Nasal cavity respiratory epithelium epithelial cell of viscerocranial mucosa (primary cell): Measurements from ENCODE around the gene YBX2. TPM values are rescaled to one million over a fixed set of nuclear protein-coding genes. Genes with fewer than 3 reads are reported as not detected.

Experiments
- total RNA-seq: library from RNA; depleted of rRNA; stranded (reverse); fragments of >200 nt; gene quantifications from 2 replicates; pipeline ENCODE4 v1.2.3, GENCODE V29; 2014

YBX2 gene
- total RNA-seq, 1 donor from 2014 or later: 1.1 TPM

Other genes starting within 250 kb of the YBX2 start
- gene CLEC10A, start 214.4 kb downstream of the YBX2 start, total RNA-seq: not detected in 2 replicates
- gene ASGR2, start 179.8 kb downstream of the YBX2 start, total RNA-seq: not detected in 2 replicates
- 0.07 TPM in 1 of 2 replicates, not detected in the other for gene ASGR1, start 115.3 kb downstream of the YBX2 start, total RNA-seq
- 1.0 and 9.3 TPM in 2 replicates for gene DLG4, start 74.8 kb downstream of the YBX2 start, total RNA-seq
- gene ACADVL, start 74.7 kb downstream of the YBX2 start, total RNA-seq: 172 and 221 TPM in 2 replicates
- 62.4 and 66.6 TPM in 2 replicates for gene DVL2, start 60.1 kb downstream of the YBX2 start, total RNA-seq
- gene PHF23, start 55.2 kb downstream of the YBX2 start, total RNA-seq: 27.0 and 32.2 TPM in 2 replicates
- 57.8 and 81.4 TPM in 2 replicates for gene GABARAP, start 52.2 kb downstream of the YBX2 start, total RNA-seq
- 26.3 and 49.0 TPM in 2 replicates for gene CTDNEP1, start 42.9 kb downstream of the YBX2 start, total RNA-seq
- gene ELP5, start 42.4 kb downstream of the YBX2 start, total RNA-seq: 11.0 and 16.7 TPM in 2 replicates
- 453 and 573 TPM in 2 replicates for gene CLDN7, start 32.2 kb downstream of the YBX2 start, total RNA-seq
- gene SLC2A4, start 12.9 kb downstream of the YBX2 start, total RNA-seq: under 0.01 and 0.14 TPM in 2 replicates
- gene EIF5A, start 13.0 kb upstream of the YBX2 start, total RNA-seq: 435 and 611 TPM in 2 replicates
- 29.4 and 30.4 TPM in 2 replicates for gene GPS2, start 20.7 kb upstream of the YBX2 start, total RNA-seq
- gene NEURL4, start 34.7 kb upstream of the YBX2 start, total RNA-seq: 15.7 and 22.5 TPM in 2 replicates
- 0.34 and 0.71 TPM in 2 replicates for gene ACAP1, start 41.9 kb upstream of the YBX2 start, total RNA-seq
- 7.2 and 21.0 TPM in 2 replicates for gene KCTD11, start 57.5 kb upstream of the YBX2 start, total RNA-seq
- gene TMEM95, start 60.5 kb upstream of the YBX2 start, total RNA-seq: not detected in 2 replicates
- 5.8 and 10.6 TPM in 2 replicates for gene TNK1, start 86.5 kb upstream of the YBX2 start, total RNA-seq
- gene PLSCR3, start 99.9 kb upstream of the YBX2 start, total RNA-seq: 12.6 and 28.2 TPM in 2 replicates
- gene TMEM256, start 109.5 kb upstream of the YBX2 start, total RNA-seq: 26.6 and 88.9 TPM in 2 replicates
- gene NLGN2, start 113.2 kb upstream of the YBX2 start, total RNA-seq: 1.4 and 6.1 TPM in 2 replicates
- not detected in 2 replicates for gene SPEM1, start 125.7 kb upstream of the YBX2 start, total RNA-seq
- gene SPEM2, start 131.0 kb upstream of the YBX2 start, total RNA-seq: not detected in 2 replicates
- gene SPEM3, start 134.2 kb upstream of the YBX2 start, total RNA-seq: not detected in 2 replicates
- 10.3 and 10.7 TPM in 2 replicates for gene TMEM102, start 140.8 kb upstream of the YBX2 start, total RNA-seq
- 19.1 and 44.3 TPM in 2 replicates for gene FGF11, start 144.9 kb upstream of the YBX2 start, total RNA-seq
- 7.6 and 14.7 TPM in 2 replicates for gene CHRNB1, start 150.4 kb upstream of the YBX2 start, total RNA-seq
- gene ZBTB4, start 185.0 kb upstream of the YBX2 start, total RNA-seq: 17.4 and 37.4 TPM in 2 replicates
- not detected in 2 replicates for gene SLC35G6, start 186.8 kb upstream of the YBX2 start, total RNA-seq
- gene POLR2A, start 189.7 kb upstream of the YBX2 start, total RNA-seq: 75.9 and 140 TPM in 2 replicates